Measurements from ENCODE around the gene TAS1R3. TPM values are rescaled to one million over a fixed set of nuclear protein-coding genes. Genes with fewer than 3 reads are reported as not detected.

The TAS1R3 gene
- total and polyA plus RNA-seq, 2 of the 4 experiments (the other 2 are of a cell fraction): under 0.01 to 0.05 TPM

DNA sequence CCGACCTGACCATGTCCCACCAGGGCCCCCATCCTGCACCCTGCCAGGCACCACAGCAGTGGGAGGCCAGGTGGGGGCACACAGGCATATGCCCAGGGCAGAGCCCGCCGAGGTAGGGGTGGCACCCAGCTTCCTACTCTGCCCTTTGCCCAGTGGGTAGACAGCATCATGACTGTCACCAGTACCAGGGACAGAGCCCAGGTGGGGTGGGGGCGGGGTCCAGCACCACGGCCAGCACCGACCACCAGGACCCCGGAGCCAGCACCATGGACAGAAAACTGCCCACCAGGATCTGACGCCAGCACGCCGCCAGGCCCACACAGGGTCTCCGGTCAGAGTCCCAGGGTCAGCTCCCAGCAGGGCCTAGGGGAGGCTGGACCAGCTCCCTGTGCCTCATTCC, 3.8 kb downstream of the TAS1R3 start:
- DNase-seq (no peak), ATAC-seq (ENCODE audit: low read depth) (no peak)
- H2BK20ac ChIP-seq (ENCODE audit: low read depth, low read length): no peak overlapping the region
- no peak overlapping the region for H2BK120ac ChIP-seq (ENCODE audit: low read depth, low read length)
- peaks cover 12% of the 10 kb centered on the region for H4K20me1 ChIP-seq (ENCODE audit: insufficient read depth, low read length)
- H3K79me1 ChIP-seq (ENCODE audit: low read depth in 1 of 2, low read length in 2 of 2): peaks cover 2 to 5% of the 10 kb centered on the region in 2 experiments; a peak in 2 of 4 replicates
- CTCF ChIA-PET: no interaction called here
- H3K18ac ChIP-seq (ENCODE audit: low read depth, low read length): no peak overlapping the region
- H2AFZ ChIP-seq (replicated peaks; ENCODE audit: low read length, poor library complexity): no peak overlapping the region
- H3K4me2 ChIP-seq (ENCODE audit: low read depth, low read length): no peak overlapping the region
- dilution Hi-C loops (cut with HindIII; ENCODE audit: low sequenced_read_pairs, unreplicated experiment): no loop called here
- WGBS, 2 experiments (ENCODE audit: extremely low coverage in 2 of 2, insufficient read length in 1 of 2): 49% methylated on average over 8 of the region's 11 CpGs; no CpG with 5 or more reads in 1 of the 2 experiments
- H2BK5ac ChIP-seq (ENCODE audit: low read depth, low read length, poor library complexity, severe bottlenecking): no peak overlapping the region
- no peak overlapping the region for H2BK15ac ChIP-seq (ENCODE audit: low read depth, low read length)
- no TSS peak for BruUV-seq (replicated peaks)
- H3K9me1 ChIP-seq (ENCODE audit: insufficient read depth, low read length): peaks cover 3% of the 10 kb centered on the region
- H3K23ac ChIP-seq (ENCODE audit: low read depth, low read length): no peak overlapping the region
- H3K4me1 ChIP-seq (ENCODE audit: control insufficient read depth, insufficient read depth, low read length): no peaks in the 10 kb centered on the region
- no peak overlapping the region for H3K4me3 ChIP-seq (ENCODE audit: insufficient read depth, low read depth, low read length)
- H3K36me3 ChIP-seq (ENCODE audit: control insufficient read depth, insufficient read depth, low read length): peaks cover 30% of the 10 kb centered on the region
- no peak overlapping the region for H4K91ac ChIP-seq (ENCODE audit: insufficient read depth, low read depth, low read length)
- POLR2A ChIA-PET (ENCODE audit: unreplicated experiment): no interaction called here
- H3K56ac ChIP-seq (ENCODE audit: extremely low read depth, insufficient read depth, low read length): no peak overlapping the region
- H3K9ac ChIP-seq (ENCODE audit: low read depth, low read length): no peak overlapping the region
- H2AK5ac ChIP-seq (ENCODE audit: low read depth, low read length): no peak overlapping the region
- no peak overlapping the region for H4K8ac ChIP-seq (ENCODE audit: low read depth in 2 of 2, low read length in 2 of 2)
- no peak overlapping the region for H2AK9ac ChIP-seq (replicated peaks; ENCODE audit: low read depth, low read length, poor library complexity)
- H3K27ac ChIP-seq (ENCODE audit: insufficient read depth, low read length): no peak overlapping the region
- H3K4ac ChIP-seq (ENCODE audit: low read depth, low read length): no peak overlapping the region
- H4K5ac ChIP-seq (ENCODE audit: low read depth, low read length): no peak overlapping the region
- no peaks in the 10 kb centered on the region for H3K9me3 ChIP-seq (ENCODE audit: control insufficient read depth, insufficient read depth, low read length)
- intact Hi-C loops (cut with micrococcal nuclease): no loop called here
- no peaks in the 10 kb centered on the region for H3K27me3 ChIP-seq (ENCODE audit: control insufficient read depth, insufficient read depth, low read length)
- TF ChIP-seq CEBPB (IDR thresholded peaks at IDR 0.05; ENCODE audit: low read depth, low read length): no peak
- TF ChIP-seq BHLHE40 (IDR thresholded peaks at IDR 0.05; ENCODE audit: low read depth, low read length): no peak
- no peak for TF ChIP-seq SMC3 (IDR thresholded peaks at IDR 0.05; ENCODE audit: low read depth, low read length)
- in situ Hi-C loops (cut with MboI; ENCODE audit: low sequenced_read_pairs): no loop called here
- H3K14ac ChIP-seq (replicated peaks; ENCODE audit: low read depth, low read length): no peak overlapping the region
